Stimulated activated CD4-positive, alpha-beta T cell treated with anti-CD3 and anti-CD28 coated beads, Interleukin-2, amount 100 ng/mL, for 24 hours (primary cell): Measurements from ENCODE around the gene MICAL3.
"Not testable (repeated sequence)": the region's sequence is repeated elsewhere in the genome, so short reads cannot be mapped to it uniquely, and the experiment has no call there.

ENCODE experiments used
- DNase-seq, 2 donors: peaks; one replicate each; pipeline ENCODE4 v3.0.0-alpha.2; 2020

MICAL3 gene

GRCh38 chr22:18058371-18059093 is 34.2 kb upstream of the MICAL3 start:
- no peak for DNase-seq

GRCh38 chr22:18057568-18058209 is 33.3 kb upstream of the MICAL3 start:
- no peak for DNase-seq

DNA sequence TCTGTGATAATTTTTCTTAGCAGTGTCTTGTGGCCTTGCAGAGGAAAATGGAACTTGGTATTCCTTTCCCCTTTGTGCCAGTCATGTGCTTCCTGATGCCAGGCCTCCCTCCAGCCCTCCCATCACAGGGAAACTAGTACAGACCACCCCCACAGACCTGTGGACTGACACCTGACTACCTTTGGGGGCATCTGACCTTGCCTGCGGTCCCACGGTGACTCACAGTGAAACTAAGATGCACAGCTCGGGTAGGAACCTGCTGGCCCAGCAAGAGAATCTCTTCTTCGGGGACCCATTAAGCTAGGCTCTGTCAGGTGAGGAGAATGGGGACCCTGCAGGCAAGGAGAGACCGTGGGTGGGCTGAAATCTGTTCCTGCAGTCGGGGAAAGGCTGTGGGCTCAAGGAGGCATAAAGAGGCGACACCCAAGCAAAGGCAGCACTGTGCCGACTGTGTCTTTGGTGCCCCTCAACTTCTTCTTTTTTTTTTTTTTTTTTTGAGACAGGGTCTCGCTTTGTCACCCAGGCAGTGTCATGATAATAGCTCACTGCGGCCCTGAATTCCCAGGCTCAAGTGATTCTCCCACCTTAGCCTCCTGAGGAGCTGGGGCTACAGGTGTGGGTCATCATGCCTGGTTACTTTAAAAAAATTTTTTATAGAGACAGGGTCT is 32.6 kb upstream of the MICAL3 start:
- DNase-seq = no peak

DNA sequence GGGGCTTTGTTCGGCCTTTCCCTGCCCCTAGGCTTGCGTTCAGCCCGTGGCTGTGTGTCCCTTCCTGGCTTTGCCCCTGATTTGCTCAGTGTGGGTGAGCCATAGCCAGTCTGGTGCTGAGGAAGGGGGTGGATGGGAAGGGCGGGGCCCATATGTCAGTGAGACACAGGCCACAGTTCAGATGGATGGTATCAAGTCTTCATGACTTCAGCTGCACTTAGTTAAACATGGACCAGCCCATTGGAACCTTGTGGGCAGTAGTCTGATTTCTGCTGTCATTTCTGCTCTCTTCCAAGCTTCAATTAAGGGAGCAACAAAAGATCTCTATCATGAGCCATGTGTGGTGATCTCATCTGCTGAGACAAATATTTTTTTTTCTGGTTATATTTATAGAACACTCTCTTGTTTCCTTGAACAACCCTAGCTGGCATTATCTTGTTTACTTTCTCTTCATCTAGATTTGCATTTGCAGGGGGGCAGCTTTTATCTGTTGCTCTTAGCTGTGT is 31.9 kb upstream of the MICAL3 start:
- no peak for DNase-seq

- no peak for DNase-seq
Measured at GRCh38 chr22:18055619-18056160, 31.3 kb upstream of the MICAL3 start.

DNA sequence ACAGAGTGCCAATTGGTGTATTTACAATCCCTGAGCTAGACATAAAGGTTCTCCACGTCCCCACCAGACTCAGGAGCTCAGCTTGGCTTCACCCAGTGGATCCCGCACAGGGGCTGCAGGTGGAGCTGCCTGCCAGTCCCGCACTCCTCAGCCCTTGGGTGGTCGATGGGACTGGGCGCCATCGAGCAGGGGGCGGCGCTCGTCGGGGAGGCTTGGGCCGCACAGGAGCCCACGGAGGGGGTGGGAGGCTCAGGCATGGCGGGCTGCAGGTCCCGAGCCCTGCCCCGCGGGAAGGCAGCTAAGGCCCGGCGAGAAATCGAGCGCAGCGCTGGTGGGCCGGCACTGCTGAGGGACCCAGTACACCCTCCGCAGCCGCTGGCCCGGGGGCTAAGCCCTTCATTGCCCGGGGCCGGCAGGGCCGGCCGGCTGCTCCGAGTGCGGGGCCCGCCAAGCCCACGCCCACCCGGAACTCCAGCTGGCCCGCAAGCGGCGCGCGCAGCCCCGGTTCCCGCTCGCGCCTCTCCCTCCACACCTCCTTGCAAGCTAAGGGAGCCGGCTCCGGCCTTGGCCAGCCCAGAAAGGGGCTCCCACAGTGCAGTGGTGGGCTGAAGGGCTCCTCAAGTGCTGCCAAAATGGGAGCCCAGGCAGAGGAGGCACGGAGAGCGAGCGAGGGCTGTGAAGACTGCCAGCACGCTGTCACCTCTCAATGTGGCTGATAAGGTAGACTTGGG is 29.0 kb upstream of the MICAL3 start:
- not testable (repeated sequence) for DNase-seq

DNA sequence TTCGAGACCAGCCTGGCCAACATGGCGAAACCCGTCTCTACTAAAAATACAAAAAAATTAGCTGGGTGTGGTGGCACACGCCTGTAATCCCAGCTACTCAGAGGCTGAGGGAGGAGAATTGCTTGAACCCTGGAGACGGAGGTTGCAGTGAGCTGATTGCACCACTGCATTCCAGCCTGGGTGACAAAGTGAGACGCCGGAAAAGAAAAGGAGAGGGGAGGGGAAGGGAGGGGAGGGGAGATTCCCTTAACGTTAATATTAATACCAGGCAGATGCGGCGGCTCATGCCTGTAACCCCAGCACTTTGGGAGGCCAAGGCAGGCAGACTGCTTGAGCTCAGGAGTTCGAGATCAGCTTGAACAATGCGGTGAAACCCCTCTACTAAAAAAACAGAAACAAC is 26.8 kb upstream of the MICAL3 start:
- DNase-seq = not testable (repeated sequence)

- no peak for DNase-seq
Measured at GRCh38 chr22:18050065-18050464, 25.7 kb upstream of the MICAL3 start.

- DNase-seq = no peak
Measured at GRCh38 chr22:18048441-18048898, 24.1 kb upstream of the MICAL3 start.

DNA sequence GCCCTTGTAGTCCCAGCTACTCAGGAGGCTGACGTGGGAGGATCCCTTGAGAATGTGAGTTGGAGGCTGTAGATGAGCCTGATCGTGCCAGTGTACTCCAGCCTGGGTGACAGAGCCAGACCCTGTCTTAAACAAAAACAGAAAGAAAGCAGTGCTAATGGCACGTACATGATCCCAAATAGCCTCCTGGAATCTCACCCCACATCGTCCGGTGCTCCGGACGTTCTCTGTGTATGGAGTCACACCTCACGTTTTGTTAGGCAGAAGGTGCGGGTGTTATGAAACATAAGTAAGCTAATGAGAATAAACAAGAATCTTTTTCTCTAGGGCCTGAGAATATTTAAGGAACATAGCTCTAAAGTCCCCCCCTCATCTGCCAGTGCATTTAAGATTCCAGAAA is 23.7 kb upstream of the MICAL3 start:
- DNase-seq = no peak

DNA sequence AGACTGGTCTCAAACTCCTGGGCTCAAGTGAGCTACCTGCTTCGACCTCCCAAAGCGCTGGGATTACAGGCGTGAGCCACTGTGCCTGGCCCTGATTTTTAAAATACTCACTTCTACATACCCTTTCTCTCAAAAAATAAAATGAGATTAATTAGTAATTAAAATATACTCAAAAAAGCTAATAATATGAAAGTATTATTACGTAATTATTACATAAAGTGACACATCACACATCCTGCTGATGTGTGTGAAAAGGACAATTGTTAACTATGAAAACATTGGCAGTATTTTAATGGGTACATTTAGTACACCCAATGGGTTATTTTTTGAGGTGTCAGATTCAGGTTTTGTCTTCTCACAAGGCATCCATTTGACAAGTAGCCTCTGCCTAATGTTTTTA is 21.4 kb upstream of the MICAL3 start:
- DNase-seq = no peak

- no peak for DNase-seq
Measured at GRCh38 chr22:18044548-18045271, 20.3 kb upstream of the MICAL3 start.

DNA sequence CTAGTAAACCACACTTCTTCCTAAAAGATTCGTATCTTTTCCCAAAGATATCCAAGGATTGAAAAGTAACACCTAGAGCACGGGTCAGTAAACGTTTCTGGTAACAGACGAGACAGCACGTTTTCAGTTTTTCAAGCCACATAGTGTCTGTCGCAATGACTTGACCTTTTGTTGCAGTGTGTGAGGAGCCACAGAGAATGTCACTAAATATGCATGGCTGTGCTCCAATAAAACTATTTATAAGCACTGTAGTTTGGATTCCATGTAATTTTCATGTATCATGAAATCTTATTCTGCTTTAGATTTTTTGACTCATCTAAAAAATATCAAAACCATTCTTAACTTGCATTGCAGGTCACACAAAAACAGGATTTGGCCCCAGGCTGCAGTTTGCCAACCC is 18.3 kb upstream of the MICAL3 start:
- no peak for DNase-seq

GRCh38 chr22:18040898-18041297 is 16.5 kb upstream of the MICAL3 start:
- not testable (repeated sequence) for DNase-seq

- no peak for DNase-seq
Measured at GRCh38 chr22:18035751-18036150, 11.4 kb upstream of the MICAL3 start.

DNA sequence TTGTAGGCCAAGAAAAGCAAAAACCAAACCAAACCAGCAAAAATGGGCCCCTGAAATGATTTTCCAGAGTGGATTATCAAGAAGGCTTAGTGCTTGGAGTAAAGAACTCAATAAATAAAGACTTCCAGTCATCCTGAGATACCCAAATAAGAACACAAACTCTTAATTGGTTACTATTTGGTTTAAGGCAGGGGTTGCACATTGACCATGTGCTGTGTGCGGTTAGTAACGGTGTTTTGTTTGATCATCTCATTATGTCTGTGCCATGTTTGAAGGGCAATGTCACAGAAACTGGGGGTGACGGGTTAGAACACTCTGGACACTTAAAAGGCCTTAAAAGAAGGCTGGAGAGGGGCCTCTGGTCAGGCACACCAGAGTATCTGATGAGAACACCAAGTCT is 9.7 kb upstream of the MICAL3 start:
- no peak for DNase-seq

DNA sequence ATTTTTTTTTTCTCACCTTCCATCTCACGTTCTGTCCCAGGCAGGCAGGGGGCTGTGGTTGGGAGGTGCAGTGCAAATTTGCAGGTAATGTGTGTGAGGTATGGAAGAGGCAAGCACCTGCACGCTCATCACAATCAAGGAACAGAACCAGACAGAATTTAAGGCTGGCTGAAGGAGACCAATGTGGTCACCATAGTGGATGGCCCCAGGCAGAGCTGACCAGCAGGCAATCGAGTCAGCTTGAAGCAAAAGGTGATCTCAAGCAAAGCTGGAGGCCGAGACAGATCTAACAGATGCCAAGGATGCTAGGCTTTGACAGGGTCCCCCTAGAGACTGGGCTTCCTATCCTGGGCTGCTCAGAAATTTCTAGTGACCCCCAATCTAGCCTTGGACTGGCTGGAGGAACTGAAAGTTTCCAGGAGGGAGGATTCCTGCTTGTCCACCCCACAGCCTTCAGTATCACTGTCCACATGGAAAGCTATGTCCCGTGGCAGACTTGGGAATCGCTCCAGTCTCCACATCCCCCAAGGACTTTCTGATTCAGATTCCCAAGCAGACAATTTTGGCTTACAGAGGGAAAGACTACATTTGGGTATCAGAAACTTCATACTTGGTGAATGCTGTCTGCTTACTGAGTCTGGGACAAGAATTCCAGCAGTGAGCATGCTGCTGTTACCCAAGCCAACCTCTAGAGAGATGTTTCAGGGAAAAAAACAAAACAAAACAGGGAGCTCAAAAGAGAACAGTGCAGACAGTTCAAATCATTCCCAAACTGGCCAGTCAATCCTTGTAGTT is 9.0 kb upstream of the MICAL3 start:
- no peak for DNase-seq

- DNase-seq = no peak
Measured at GRCh38 chr22:18032455-18033101, 8.2 kb upstream of the MICAL3 start.

- no peak for DNase-seq
Measured at GRCh38 chr22:18031695-18032454, 7.5 kb upstream of the MICAL3 start.

GRCh38 chr22:18029686-18030267 is 5.4 kb upstream of the MICAL3 start:
- no peak for DNase-seq
